ENCODE data around the gene PTPN7. TPM values are rescaled to one million over a fixed set of nuclear protein-coding genes. Genes with fewer than 3 reads are reported as not detected.
A peak's percentile ranks its signal among the peaks of the same experiment; 100 is the strongest.

PTPN7 gene
- total and polyA plus RNA-seq, 2 of the 13 experiments (the other 11 are each of a cell fraction or from before 2014, with no cell fraction given): not detected

DNA sequence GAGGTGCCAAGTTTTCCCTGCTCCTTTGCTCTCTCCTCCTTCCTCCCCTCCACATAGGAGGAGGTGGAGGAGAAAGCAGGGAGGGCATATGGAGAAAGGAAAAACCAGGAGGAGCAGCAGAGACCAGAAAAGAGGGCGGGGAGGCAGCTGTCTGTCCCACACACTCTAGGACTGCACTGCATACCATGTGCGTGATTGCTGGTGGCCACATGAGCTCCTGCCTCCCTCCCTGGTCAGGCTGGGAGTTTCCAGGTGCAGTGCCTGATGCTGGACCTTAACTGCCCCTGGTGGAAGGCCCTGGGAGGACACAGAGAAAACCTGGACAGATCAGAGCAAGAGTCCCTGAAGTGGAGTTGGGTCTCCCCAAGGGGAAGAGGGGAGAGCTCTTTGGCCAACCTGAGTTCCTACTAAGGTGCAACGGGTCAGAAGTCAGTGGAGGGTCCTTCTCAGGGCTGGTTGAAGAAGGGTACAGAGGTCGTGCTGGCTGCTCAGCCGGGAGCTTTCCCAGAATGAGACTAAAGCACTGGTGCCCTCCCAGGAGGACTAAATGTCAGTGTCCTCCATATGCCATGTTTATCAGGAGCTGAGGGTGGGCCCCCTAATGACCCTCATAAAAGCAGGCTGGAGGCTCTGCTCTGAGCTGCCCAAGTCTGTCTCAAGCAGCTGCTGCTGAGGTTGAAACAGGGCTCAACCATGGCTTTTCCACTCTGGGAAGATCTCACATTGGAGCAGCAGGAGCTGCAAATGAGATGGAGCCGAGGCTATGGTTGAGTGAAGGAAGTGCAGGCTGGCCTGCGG lies 29.7 kb upstream of the PTPN7 start (continued):
- no peak for TF ChIP-seq NONO (IDR thresholded peaks at IDR 0.05)
- 0 out of 2 replicates have a peak, but pooled peaks have one; percentile 25 for TF ChIP-seq NONO (CRISPR knock-in tag; conservative IDR thresholded peaks at IDR 0.05)
- TF ChIP-seq KLF6 (CRISPR knock-in tag; IDR thresholded peaks at IDR 0.05): no peak
- TF ChIP-seq, protein P1, sequence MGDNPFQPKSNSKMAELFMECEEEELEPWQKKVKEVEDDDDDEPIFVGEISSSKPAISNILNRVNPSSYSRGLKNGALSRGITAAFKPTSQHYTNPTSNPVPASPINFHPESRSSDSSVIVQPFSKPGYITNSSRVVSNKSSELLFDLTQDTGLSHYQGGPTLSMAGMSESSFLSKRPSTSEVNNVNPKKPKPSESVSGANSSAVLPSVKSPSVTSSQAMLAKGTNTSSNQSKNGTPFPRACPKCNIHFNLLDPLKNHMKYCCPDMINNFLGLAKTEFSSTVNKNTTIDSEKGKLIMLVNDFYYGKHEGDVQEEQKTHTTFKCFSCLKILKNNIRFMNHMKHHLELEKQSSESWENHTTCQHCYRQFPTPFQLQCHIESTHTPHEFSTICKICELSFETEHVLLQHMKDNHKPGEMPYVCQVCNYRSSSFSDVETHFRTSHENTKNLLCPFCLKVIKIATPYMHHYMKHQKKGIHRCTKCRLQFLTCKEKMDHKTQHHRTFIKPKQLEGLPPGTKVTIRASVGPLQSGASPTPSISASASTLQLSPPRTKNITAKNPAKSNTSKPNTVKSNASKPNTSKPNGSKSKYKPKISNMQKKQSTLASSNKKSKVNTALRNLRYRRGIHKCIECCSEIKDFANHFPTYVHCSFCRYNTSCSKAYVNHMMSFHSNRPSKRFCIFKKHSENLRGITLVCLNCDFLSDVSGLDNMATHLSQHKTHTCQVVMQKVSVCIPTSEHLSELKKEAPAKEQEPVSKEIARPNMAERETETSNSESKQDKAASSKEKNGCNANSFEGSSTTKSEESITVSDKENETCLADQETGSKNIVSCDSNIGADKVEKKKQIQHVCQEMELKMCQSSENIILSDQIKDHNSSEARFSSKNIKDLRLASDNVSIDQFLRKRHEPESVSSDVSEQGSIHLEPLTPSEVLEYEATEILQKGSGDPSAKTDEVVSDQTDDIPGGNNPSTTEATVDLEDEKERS (CRISPR knock-in tag; IDR thresholded peaks at IDR 0.05): no peak
- TF ChIP-seq ZNF343 (CRISPR knock-in tag; IDR thresholded peaks at IDR 0.05): 0 out of 2 replicates have a peak, but pooled peaks have one; percentile 47
- TF ChIP-seq FOSL2 (CRISPR knock-in tag; IDR thresholded peaks at IDR 0.05): no peak
- TF ChIP-seq, protein P2, sequence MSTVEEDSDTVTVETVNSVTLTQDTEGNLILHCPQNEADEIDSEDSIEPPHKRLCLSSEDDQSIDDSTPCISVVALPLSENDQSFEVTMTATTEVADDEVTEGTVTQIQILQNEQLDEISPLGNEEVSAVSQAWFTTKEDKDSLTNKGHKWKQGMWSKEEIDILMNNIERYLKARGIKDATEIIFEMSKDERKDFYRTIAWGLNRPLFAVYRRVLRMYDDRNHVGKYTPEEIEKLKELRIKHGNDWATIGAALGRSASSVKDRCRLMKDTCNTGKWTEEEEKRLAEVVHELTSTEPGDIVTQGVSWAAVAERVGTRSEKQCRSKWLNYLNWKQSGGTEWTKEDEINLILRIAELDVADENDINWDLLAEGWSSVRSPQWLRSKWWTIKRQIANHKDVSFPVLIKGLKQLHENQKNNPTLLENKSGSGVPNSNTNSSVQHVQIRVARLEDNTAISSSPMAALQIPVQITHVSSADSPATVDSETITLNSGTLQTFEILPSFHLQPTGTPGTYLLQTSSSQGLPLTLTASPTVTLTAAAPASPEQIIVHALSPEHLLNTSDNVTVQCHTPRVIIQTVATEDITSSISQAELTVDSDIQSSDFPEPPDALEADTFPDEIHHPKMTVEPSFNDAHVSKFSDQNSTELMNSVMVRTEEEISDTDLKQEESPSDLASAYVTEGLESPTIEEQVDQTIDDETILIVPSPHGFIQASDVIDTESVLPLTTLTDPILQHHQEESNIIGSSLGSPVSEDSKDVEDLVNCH (CRISPR knock-in tag; IDR thresholded peaks at IDR 0.05): no peak
- TF ChIP-seq RARG (CRISPR knock-in tag; IDR thresholded peaks at IDR 0.05; ENCODE audit: low read depth): 0 out of 2 replicates have a peak, but pooled peaks have one; percentile 48
- TF ChIP-seq ZNF253 (CRISPR knock-in tag; IDR thresholded peaks at IDR 0.05; ENCODE audit: borderline replicate concordance): no peak
- no peak for TF ChIP-seq ZNF841 (CRISPR knock-in tag; IDR thresholded peaks at IDR 0.05; ENCODE audit: borderline replicate concordance)
- TF ChIP-seq ZNF768 (CRISPR knock-in tag; IDR thresholded peaks at IDR 0.05): peak; percentile 98
- TF ChIP-seq SAP130 (CRISPR knock-in tag; IDR thresholded peaks at IDR 0.05; ENCODE audit: low read depth): peak; percentile 32; the same call in 1 of the 2 replicates
- TF ChIP-seq RORA (CRISPR knock-in tag; IDR thresholded peaks at IDR 0.05): no peak
- TF ChIP-seq ZNF234 (CRISPR knock-in tag; conservative IDR thresholded peaks at IDR 0.05): no peak
- TF ChIP-seq ZBTB38 (CRISPR knock-in tag; IDR thresholded peaks at IDR 0.05): no peak
- TF ChIP-seq THAP11 (CRISPR knock-in tag; IDR thresholded peaks at IDR 0.05): no peak
- TF ChIP-seq, protein P3, sequence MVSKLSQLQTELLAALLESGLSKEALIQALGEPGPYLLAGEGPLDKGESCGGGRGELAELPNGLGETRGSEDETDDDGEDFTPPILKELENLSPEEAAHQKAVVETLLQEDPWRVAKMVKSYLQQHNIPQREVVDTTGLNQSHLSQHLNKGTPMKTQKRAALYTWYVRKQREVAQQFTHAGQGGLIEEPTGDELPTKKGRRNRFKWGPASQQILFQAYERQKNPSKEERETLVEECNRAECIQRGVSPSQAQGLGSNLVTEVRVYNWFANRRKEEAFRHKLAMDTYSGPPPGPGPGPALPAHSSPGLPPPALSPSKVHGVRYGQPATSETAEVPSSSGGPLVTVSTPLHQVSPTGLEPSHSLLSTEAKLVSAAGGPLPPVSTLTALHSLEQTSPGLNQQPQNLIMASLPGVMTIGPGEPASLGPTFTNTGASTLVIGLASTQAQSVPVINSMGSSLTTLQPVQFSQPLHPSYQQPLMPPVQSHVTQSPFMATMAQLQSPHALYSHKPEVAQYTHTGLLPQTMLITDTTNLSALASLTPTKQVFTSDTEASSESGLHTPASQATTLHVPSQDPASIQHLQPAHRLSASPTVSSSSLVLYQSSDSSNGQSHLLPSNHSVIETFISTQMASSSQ (IDR thresholded peaks at IDR 0.05; ENCODE audit: low read depth): no peak
- TF ChIP-seq, protein P3 (CRISPR knock-in tag; IDR thresholded peaks at IDR 0.05; ENCODE audit: borderline replicate concordance): no peak; the same call in 1 of the 2 replicates
- TF ChIP-seq SALL1 (CRISPR knock-in tag; IDR thresholded peaks at IDR 0.05): peak; percentile 50
- TF ChIP-seq DNMT3B (CRISPR knock-in tag; conservative IDR thresholded peaks at IDR 0.05): no peak
- TF ChIP-seq POGZ (CRISPR knock-in tag; IDR thresholded peaks at IDR 0.05): no peak
- TF ChIP-seq MTA3 (CRISPR knock-in tag; IDR thresholded peaks at IDR 0.05): no peak
